CD8-positive, alpha-beta memory T cell (primary cell): ENCODE data around the gene MCTP2. TPM values are rescaled to one million over a fixed set of nuclear protein-coding genes. Genes with fewer than 3 reads are reported as not detected.

Experiments used
- CTCF ChIA-PET: fragments of 350-600 bp; sonication (Branson Sonifier 250); formaldehyde crosslinking; loops from one replicate; lab custom pipeline; 2021; ENCODE audit warnings: antibody characterized with exemption; lab: Charles Lee
- POLR2A ChIA-PET: fragments of 350-600 bp; sonication (Branson Sonifier 250); formaldehyde crosslinking; loops from one replicate; lab custom pipeline; 2021; ENCODE audit warnings: antibody characterized with exemption; lab: Charles Lee
- DNase-seq, 5 donors: peaks; one replicate each; pipeline versions ENCODE4 v3.0.0 to v3.0.0-alpha.2; 2020 to 2022; ENCODE audit warnings: mixed read lengths in 1 of 5
- H3K27ac ChIP-seq: one replicate; pipeline ENCODE4 v1.7.0; 2013; ENCODE audit warnings: low read depth, mild to moderate bottlenecking, low read length, moderate library complexity
- H3K27me3 ChIP-seq: 2 replicates; pipeline ENCODE4 v1.7.0; 2013; ENCODE audit warnings: low read length, mild to moderate bottlenecking; ENCODE audit not compliant: insufficient read depth, poor library complexity, severe bottlenecking
- H3K36me3 ChIP-seq: 2 replicates; pipeline ENCODE4 v1.7.0; 2013; ENCODE audit warnings: mild to moderate bottlenecking, low read length, moderate library complexity; ENCODE audit not compliant: insufficient read depth
- H3K4me1 ChIP-seq: 2 replicates; pipeline ENCODE4 v1.7.0; 2013; ENCODE audit warnings: mild to moderate bottlenecking, low read length, moderate library complexity; ENCODE audit not compliant: insufficient read depth
- H3K4me3 ChIP-seq: 2 replicates; pipeline ENCODE4 v1.7.0; 2013; ENCODE audit warnings: mild to moderate bottlenecking, low read length
- H3K9me3 ChIP-seq: 2 replicates; pipeline ENCODE4 v1.7.0; 2013; ENCODE audit warnings: mild to moderate bottlenecking, low read length
- H3K27ac Mint-ChIP-seq, 8 donors: one replicate each; pipeline ENCODE4 v1.8.0; 2020 to 2021; ENCODE audit warnings: mixed read lengths in 8 of 8, mild to moderate bottlenecking in 6 of 8, inconsistent platforms in 3 of 8, moderate library complexity in 3 of 8
- H3K27me3 Mint-ChIP-seq, 2 donors: one replicate each; pipeline ENCODE4 v1.8.0; 2020 to 2021; ENCODE audit warnings: mixed read lengths in 2 of 2, mild to moderate bottlenecking in 1 of 2, moderate library complexity in 1 of 2
- H3K36me3 Mint-ChIP-seq, 3 donors: one replicate each; pipeline ENCODE4 v1.8.0; 2020 to 2021; ENCODE audit warnings: mixed read lengths in 3 of 3, inconsistent platforms in 1 of 3, mild to moderate bottlenecking in 1 of 3
- H3K4me1 Mint-ChIP-seq, 3 donors: one replicate each; pipeline ENCODE4 v1.8.0; 2020 to 2021; ENCODE audit warnings: mixed read lengths in 3 of 3, inconsistent platforms in 1 of 3, mild to moderate bottlenecking in 1 of 3
- H3K4me3 Mint-ChIP-seq, 7 donors: one replicate each; pipeline ENCODE4 v1.8.0; 2020 to 2021; ENCODE audit warnings: mixed read lengths in 7 of 7, mild to moderate bottlenecking in 6 of 7, moderate library complexity in 4 of 7, inconsistent platforms in 2 of 7
- H3K9me3 Mint-ChIP-seq, 5 donors: one replicate each; pipeline ENCODE4 v1.8.0; 2020 to 2022; ENCODE audit warnings: mixed read lengths in 5 of 5, mild to moderate bottlenecking in 3 of 5, moderate library complexity in 2 of 5, inconsistent platforms in 1 of 5
- polyA plus RNA-seq: library from polyadenylated mRNA; unstranded; fragments of 300-500 nt; fragmentation: Illumina TruSeq; gene quantifications from one replicate; pipeline ENCODE4 v1.2.3, GENCODE V29; 2021
- total RNA-seq, 2 experiments: library from RNA; stranded (reverse); gene quantifications; one replicate each; pipeline ENCODE4 v1.2.3, GENCODE V29; 2021

The MCTP2 gene
- total and polyA plus RNA-seq, 3 experiments from 2014 or later = 13.6 to 17.0 (median 16.5) TPM

DNA sequence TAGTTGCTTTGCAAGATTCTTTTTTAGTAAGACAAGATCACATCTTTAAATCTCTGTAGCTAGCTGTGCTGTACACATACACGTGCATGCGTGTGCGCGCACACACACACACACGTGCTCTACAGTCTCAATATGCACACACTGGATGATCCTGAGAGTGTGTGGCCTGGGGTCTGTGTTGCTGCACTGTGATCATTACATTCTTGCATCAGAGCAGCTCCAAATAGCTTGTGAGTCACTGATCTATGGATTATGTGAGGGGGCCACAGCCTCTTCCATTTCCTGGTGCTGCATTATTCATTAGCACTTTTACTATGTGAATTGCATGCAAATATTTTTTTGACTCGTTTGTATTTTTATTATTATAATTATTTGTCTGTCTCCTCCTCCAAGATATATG is 34.6 kb downstream of the MCTP2 start:
- DNase-seq = no peak
- no peaks in the 10 kb centered on the region for H3K27me3 ChIP-seq
- no peaks in the 10 kb centered on the region for H3K9me3 ChIP-seq
- peak overlapping the region in 4 of 8 donors; percentile 14 to 61 (median 33) for H3K27ac Mint-ChIP-seq
- peaks cover 29 to 48% (median 38%) of the 10 kb centered on the region in 3 donors for H3K4me1 Mint-ChIP-seq
- ChIA-PET POLR2A (no interaction called here), CTCF (no interaction called here)
- no peak overlapping the region for H3K4me3 ChIP-seq
- no peaks in the 10 kb centered on the region for H3K9me3 Mint-ChIP-seq
- no peaks in the 10 kb centered on the region for H3K4me1 ChIP-seq
- H3K4me3 Mint-ChIP-seq = no peak overlapping the region
- no peaks in the 10 kb centered on the region for H3K36me3 ChIP-seq
- H3K27ac ChIP-seq = no peak overlapping the region
- peaks cover 4 to 6% (median 5%) of the 10 kb centered on the region in 3 donors for H3K36me3 Mint-ChIP-seq
- H3K27me3 Mint-ChIP-seq = no peaks in the 10 kb centered on the region

DNA sequence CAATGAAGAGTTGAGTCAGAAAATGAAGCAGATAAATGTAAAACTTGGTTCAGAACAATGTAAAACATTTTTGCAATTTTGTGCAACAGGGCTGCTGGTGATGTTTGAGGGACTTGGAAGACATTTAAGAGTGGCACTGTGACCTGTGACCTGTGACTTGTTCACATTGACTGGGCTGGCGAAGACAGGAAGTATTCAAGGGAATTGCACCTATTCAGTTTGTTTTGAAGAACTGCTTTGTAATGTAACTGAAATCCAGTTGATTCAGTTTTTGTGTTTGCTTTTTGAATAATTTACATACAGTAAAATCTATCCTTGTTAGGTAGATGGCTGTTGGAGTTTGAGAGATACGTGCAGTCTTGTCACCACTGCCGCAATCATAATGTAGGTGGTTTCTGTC is 35.4 kb downstream of the MCTP2 start:
- peak overlapping the region in 5 of 8 donors; percentile 14 to 61 (median 52) for H3K27ac Mint-ChIP-seq

DNA sequence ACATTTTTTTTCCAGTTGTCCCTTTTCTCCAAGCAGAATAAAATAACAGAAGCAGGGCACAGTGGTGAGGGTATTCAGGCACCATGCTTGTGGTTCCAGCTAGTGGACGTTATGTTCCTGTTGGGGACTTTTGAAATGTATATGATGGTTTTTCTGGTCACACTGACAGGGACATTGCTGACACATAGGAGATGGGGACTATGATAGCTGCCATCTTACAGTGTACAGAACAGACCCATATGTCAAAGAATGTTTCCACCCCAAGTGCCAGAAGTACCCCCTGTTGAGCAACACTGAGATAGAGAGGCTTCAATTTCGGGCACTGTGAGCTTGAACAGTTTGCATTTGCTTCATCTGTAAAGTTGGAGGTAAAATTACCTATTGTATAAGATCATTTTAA is 38.6 kb downstream of the MCTP2 start:
- Mint-ChIP-seq H3K36me3 (peaks cover 4 to 5% (median 4%) of the 10 kb centered on the region in 3 donors), H3K27me3 (no peaks in the 10 kb centered on the region), H3K4me1 (peaks cover 20 to 28% (median 27%) of the 10 kb centered on the region in 3 donors), H3K4me3 (peak overlapping the region in 1 of 7 donors; percentile 11), H3K9me3 (no peaks in the 10 kb centered on the region), H3K27ac (peak overlapping the region in 2 of 8 donors; percentile 13 to 56)
- H3K4me3 ChIP-seq = no peak overlapping the region
- no peaks in the 10 kb centered on the region for H3K27me3 ChIP-seq
- H3K27ac ChIP-seq = no peak overlapping the region
- CTCF ChIA-PET = no interaction called here
- H3K9me3 ChIP-seq = no peaks in the 10 kb centered on the region
- H3K36me3 ChIP-seq = no peaks in the 10 kb centered on the region
- POLR2A ChIA-PET = no interaction called here
- no peak for DNase-seq
- H3K4me1 ChIP-seq = peaks cover 29% of the 10 kb centered on the region

More for the DNA sequence above, 35.4 kb downstream of the MCTP2 start:
- Histone ChIP-seq H3K27me3 (no peaks in the 10 kb centered on the region), H3K36me3 (no peaks in the 10 kb centered on the region), H3K4me1 (peaks cover 7% of the 10 kb centered on the region), H3K4me3 (no peak overlapping the region), H3K9me3 (no peaks in the 10 kb centered on the region), H3K27ac (no peak overlapping the region)
- POLR2A ChIA-PET = no interaction called here
- Mint-ChIP-seq H3K9me3 (no peaks in the 10 kb centered on the region), H3K27me3 (no peaks in the 10 kb centered on the region), H3K4me3 (no peak overlapping the region), H3K4me1 (peaks cover 27 to 41% (median 35%) of the 10 kb centered on the region in 3 donors), H3K36me3 (peaks cover 4 to 5% (median 4%) of the 10 kb centered on the region in 3 donors)
- CTCF ChIA-PET = no interaction called here
- no peak for DNase-seq

DNA sequence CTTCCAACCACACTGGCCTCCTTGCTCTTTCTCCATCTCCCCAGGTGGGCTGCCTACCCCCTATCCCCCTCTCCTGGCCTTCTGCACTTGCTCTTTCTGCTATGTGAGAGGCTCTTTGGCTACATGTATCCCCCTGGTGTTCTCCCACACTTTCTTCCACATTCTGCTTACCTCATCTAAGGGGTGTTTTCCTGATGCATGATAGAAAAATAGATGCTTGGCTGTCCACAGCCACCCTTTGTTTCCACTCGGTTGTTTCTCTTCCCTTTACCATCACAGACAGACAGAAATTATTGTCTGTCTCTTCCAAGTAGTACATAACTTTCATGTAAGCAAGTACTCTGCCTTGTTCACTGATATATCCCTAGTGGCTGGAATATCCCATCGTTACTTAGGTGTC is 39.2 kb downstream of the MCTP2 start:
- Mint-ChIP-seq H3K36me3 (peaks cover 4 to 5% (median 4%) of the 10 kb centered on the region in 3 donors), H3K4me1 (peaks cover 20 to 30% (median 29%) of the 10 kb centered on the region in 3 donors), H3K4me3 (no peak overlapping the region), H3K9me3 (no peaks in the 10 kb centered on the region), H3K27me3 (no peaks in the 10 kb centered on the region), H3K27ac (no peak overlapping the region)
- H3K4me1 ChIP-seq = peaks cover 29% of the 10 kb centered on the region
- no peaks in the 10 kb centered on the region for H3K9me3 ChIP-seq
- POLR2A ChIA-PET = no interaction called here
- CTCF ChIA-PET = no interaction called here
- H3K27ac ChIP-seq = no peak overlapping the region
- H3K4me3 ChIP-seq = no peak overlapping the region
- H3K36me3 ChIP-seq = no peaks in the 10 kb centered on the region
- DNase-seq = no peak
- no peaks in the 10 kb centered on the region for H3K27me3 ChIP-seq

DNA sequence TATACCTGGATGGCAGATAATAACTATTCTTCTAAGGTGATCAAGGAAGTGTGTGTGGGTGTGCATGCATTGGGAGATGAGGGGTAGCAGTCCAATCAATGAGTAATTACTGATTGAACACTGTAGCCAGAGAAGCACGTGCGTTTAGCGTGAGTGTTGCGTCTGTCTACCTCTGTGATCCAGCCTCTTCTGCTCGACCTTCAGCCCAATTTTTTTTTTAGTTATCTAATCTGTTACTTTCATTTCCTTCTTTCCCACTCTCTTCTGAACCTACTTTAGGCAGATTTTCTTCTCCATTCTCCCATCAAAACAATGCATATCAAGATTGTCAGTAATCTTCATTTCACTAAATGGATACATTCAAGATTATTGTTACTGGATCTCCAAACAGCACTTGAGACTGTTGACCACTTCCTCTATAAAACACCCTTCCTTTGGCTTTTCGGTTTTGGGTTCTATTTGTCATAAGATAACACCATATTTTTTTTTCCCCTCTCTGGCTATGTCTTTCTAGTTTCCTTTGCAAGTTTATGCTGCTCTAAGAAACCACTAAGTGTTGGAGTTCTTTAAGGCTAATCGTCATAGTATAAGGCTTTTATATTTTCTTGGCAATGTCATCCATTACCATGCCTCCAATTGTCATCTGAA is 41.0 kb downstream of the MCTP2 start:
- no peaks in the 10 kb centered on the region for H3K27me3 Mint-ChIP-seq
- H3K27ac Mint-ChIP-seq = no peak overlapping the region
- H3K4me3 Mint-ChIP-seq = no peak overlapping the region
- peak in 2 of 5 donors; percentile 1 to 70 for DNase-seq
- no peaks in the 10 kb centered on the region for H3K36me3 ChIP-seq
- H3K4me3 ChIP-seq = no peak overlapping the region
- H3K36me3 Mint-ChIP-seq = peaks cover 2 to 4% (median 2%) of the 10 kb centered on the region in 3 donors
- ChIA-PET POLR2A (no interaction called here), CTCF (no interaction called here)
- peaks cover 29% of the 10 kb centered on the region for H3K4me1 ChIP-seq
- H3K4me1 Mint-ChIP-seq = peaks cover 9 to 23% (median 22%) of the 10 kb centered on the region in 3 donors
- H3K27me3 ChIP-seq = no peaks in the 10 kb centered on the region
- H3K9me3 ChIP-seq = no peaks in the 10 kb centered on the region
- no peaks in the 10 kb centered on the region for H3K9me3 Mint-ChIP-seq
- peak overlapping the region; percentile 15 for H3K27ac ChIP-seq

DNA sequence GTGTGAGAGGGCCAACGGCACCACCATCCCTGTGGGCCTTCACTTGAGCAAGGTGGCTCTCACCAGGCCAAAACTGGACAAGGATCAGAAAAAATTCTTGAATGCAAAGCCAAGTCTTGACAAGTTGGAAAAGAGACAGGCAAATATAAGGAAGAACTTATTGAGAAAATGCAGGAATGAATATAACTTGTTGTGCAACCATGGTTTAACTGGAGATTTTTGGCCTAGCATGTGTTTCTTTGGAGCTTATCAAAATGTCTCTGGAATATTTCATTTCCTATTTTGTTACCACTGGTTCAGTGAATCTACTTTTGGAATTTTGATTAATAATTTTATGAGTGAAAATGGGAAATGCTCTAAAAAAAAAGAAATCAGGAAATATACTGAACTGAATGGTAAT is 42.5 kb downstream of the MCTP2 start:
- Mint-ChIP-seq H3K27me3 (no peaks in the 10 kb centered on the region), H3K4me3 (peak overlapping the region in 1 of 7 donors; percentile 12), H3K36me3 (peaks cover 0 to 4% (median 0%) of the 10 kb centered on the region in 3 donors), H3K27ac (peak overlapping the region in 3 of 8 donors; percentile 40 to 81 (median 69)), H3K4me1 (peaks cover 11 to 26% (median 25%) of the 10 kb centered on the region in 3 donors), H3K9me3 (no peaks in the 10 kb centered on the region)
- H3K36me3 ChIP-seq = no peaks in the 10 kb centered on the region
- no peaks in the 10 kb centered on the region for H3K9me3 ChIP-seq
- CTCF ChIA-PET = no interaction called here
- POLR2A ChIA-PET = no interaction called here
- no peak for DNase-seq
- no peak overlapping the region for H3K27ac ChIP-seq
- peaks cover 29% of the 10 kb centered on the region for H3K4me1 ChIP-seq
- no peak overlapping the region for H3K4me3 ChIP-seq
- no peaks in the 10 kb centered on the region for H3K27me3 ChIP-seq

DNA sequence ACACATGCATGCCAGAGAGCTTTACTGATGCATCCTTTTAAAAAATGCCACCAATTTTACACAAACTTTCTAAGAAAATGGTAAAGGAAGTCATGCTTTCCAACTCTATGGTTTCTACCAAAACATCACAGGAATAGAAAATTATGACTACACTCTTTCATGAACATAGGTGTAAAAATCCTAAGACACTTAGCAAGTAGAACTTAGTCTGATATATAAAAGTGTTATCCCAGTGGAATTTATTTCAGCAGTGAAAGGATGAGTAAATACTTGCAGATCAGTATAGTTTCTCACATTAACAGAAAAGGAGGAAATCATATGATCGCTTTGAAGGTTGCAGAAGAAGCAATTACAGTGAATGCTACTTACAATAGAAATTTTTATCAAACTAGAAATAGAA is 43.4 kb downstream of the MCTP2 start:
- no peak overlapping the region for H3K4me3 ChIP-seq
- CTCF ChIA-PET = no interaction called here
- no peak overlapping the region for H3K27ac ChIP-seq
- DNase-seq = no peak
- Mint-ChIP-seq H3K4me1 (peaks cover 20 to 32% (median 28%) of the 10 kb centered on the region in 3 donors), H3K9me3 (no peaks in the 10 kb centered on the region), H3K4me3 (peak overlapping the region in 1 of 7 donors; percentile 37), H3K36me3 (peaks cover 3 to 6% (median 4%) of the 10 kb centered on the region in 3 donors), H3K27me3 (no peaks in the 10 kb centered on the region), H3K27ac (peak overlapping the region in 5 of 8 donors; percentile 13 to 69 (median 50))
- H3K27me3 ChIP-seq = no peaks in the 10 kb centered on the region
- H3K36me3 ChIP-seq = no peaks in the 10 kb centered on the region
- H3K4me1 ChIP-seq = peaks cover 29% of the 10 kb centered on the region
- H3K9me3 ChIP-seq = no peaks in the 10 kb centered on the region
- POLR2A ChIA-PET = no interaction called here

DNA sequence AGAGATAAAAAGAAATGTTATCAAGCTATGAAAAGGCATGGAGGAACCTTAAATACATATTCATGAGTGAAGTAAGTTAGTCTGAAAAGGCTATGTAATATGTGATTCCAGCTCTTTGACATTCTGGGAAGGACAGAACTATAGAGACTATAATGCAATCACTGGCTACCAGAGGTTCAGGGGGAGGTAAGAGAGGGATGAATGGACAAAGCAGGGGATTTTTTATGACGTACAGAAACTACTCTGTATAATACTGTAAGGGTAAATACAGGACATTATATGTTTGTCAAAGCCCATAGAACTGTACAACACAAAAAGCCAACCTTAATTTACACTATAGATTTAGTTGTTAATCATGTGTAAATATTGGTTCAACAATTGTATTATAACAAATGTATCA is 46.1 kb downstream of the MCTP2 start:
- H3K9me3 Mint-ChIP-seq = peaks cover 7 to 12% (median 10%) of the 10 kb centered on the region in 5 donors
- ChIA-PET CTCF (no interaction called here), POLR2A (no interaction called here)
- no peak overlapping the region for H3K4me3 Mint-ChIP-seq
- no peaks in the 10 kb centered on the region for H3K27me3 ChIP-seq
- H3K4me1 ChIP-seq = peaks cover 16% of the 10 kb centered on the region
- no peak overlapping the region for H3K27ac Mint-ChIP-seq
- H3K4me1 Mint-ChIP-seq = peaks cover 30 to 45% (median 45%) of the 10 kb centered on the region in 3 donors
- DNase-seq = no peak
- no peaks in the 10 kb centered on the region for H3K27me3 Mint-ChIP-seq
- H3K9me3 ChIP-seq = no peaks in the 10 kb centered on the region
- no peak overlapping the region for H3K4me3 ChIP-seq
- no peaks in the 10 kb centered on the region for H3K36me3 ChIP-seq
- H3K27ac ChIP-seq = no peak overlapping the region
- peaks cover 13 to 29% (median 23%) of the 10 kb centered on the region in 3 donors for H3K36me3 Mint-ChIP-seq
